ENCODE data around the gene CCDC57.

The CCDC57 gene

GRCh38 chr17:82072827-82073226 lies 139.8 kb downstream of the CCDC57 start:
- TF ChIP-seq CTCF (IDR thresholded peaks at IDR 0.05; ENCODE audit: low read depth, low read length) = no peak
- DNase-seq (ENCODE audit: low read depth in 2 of 2) = no peak
- H3K4me3 ChIP-seq (replicated peaks in 1 of 2; ENCODE audit: low read depth in 2 of 2, low read length in 2 of 2) = no peak overlapping the region

GRCh38 chr17:82070611-82071010 lies 142.0 kb downstream of the CCDC57 start:
- no peak for TF ChIP-seq CTCF (IDR thresholded peaks at IDR 0.05; ENCODE audit: low read depth, low read length)
- no peak for DNase-seq (ENCODE audit: low read depth in 2 of 2)
- no peak overlapping the region for H3K4me3 ChIP-seq (replicated peaks in 1 of 2; ENCODE audit: low read depth in 2 of 2, low read length in 2 of 2)

GRCh38 chr17:82065638-82066303 lies 146.9 kb downstream of the CCDC57 start, which contains the start of gene DUS1L:
Gene DUS1L, minus strand, starts transcription at chr17:82065804. Its CDS starts 745 bp downstream, at chr17:82065059.
- peak; percentile 54 to 67 for DNase-seq (ENCODE audit: low read depth in 2 of 2)
- H3K4me3 ChIP-seq (replicated peaks in 1 of 2; ENCODE audit: low read depth in 2 of 2, low read length in 2 of 2) = peak within 1 kb of the TSS; percentile 78 to 86

GRCh38 chr17:82065193-82065637 lies 147.4 kb downstream of the CCDC57 start:
- DNase-seq (ENCODE audit: low read depth in 2 of 2) = no peak
- H3K4me3 ChIP-seq (replicated peaks in 1 of 2; ENCODE audit: low read depth in 2 of 2, low read length in 2 of 2) = peak overlapping the region; percentile 78 to 86
- TF ChIP-seq CTCF (IDR thresholded peaks at IDR 0.05; ENCODE audit: low read depth, low read length) = no peak

More at GRCh38 chr17:82065638-82066303, 146.9 kb downstream of the CCDC57 start, which contains the start of gene DUS1L:
- no peak for TF ChIP-seq CTCF (IDR thresholded peaks at IDR 0.05; ENCODE audit: low read depth, low read length)

GRCh38 chr17:82064433-82065192 lies 148.0 kb downstream of the CCDC57 start:
- H3K4me3 ChIP-seq (replicated peaks in 1 of 2; ENCODE audit: low read depth in 2 of 2, low read length in 2 of 2) = peak overlapping the region; percentile 78 to 86
- no peak for TF ChIP-seq CTCF (IDR thresholded peaks at IDR 0.05; ENCODE audit: low read depth, low read length)
- no peak for DNase-seq (ENCODE audit: low read depth in 2 of 2)

- no peak for DNase-seq (ENCODE audit: low read depth in 2 of 2)
- peak overlapping the region in 1 of 2 donors; percentile 86 for H3K4me3 ChIP-seq (replicated peaks in 1 of 2; ENCODE audit: low read depth in 2 of 2, low read length in 2 of 2)
- TF ChIP-seq CTCF (IDR thresholded peaks at IDR 0.05; ENCODE audit: low read depth, low read length) = no peak
Measured at GRCh38 chr17:82063424-82064415, 148.9 kb downstream of the CCDC57 start.

All from cardiac fibroblast (primary cell).